HEK293 (cell line): ENCODE data around the gene MYL6B.

Experiments used
- CTCF ChIA-PET: fragments of 350-600 bp; formaldehyde crosslinking; extraction: SDS; loops from one replicate; lab custom pipeline; 2021; ENCODE audit warnings: antibody characterized with exemption; lab: Yijun Ruan, JAX
- POLR2A ChIA-PET: fragments of 300-600 bp; formaldehyde crosslinking; extraction: SDS; loops from one replicate; lab custom pipeline; 2020; ENCODE audit warnings: antibody characterized with exemption, inconsistent platforms; lab: Yijun Ruan, JAX
- H3K27ac ChIP-seq: fragments of 200-500 bp; sonication (Bioruptor generic); 2 replicates; pipeline ENCODE4 v1.5.1; 2014; ENCODE audit warnings: low read depth, low read length, control low read depth, inconsistent platforms; ENCODE audit errors: extremely low read depth
- H3K36me3 ChIP-seq, 2 experiments: fragments of 200-500 bp in 1 of 2; sonication (Bioruptor generic) in 1 of 2; 1 replicate in 1 of 2; 2 replicates in 1 of 2; pipeline ENCODE4 v1.5.1; 2014 to 2017; ENCODE audit warnings: inconsistent platforms in 2 of 2, low read length in 2 of 2; ENCODE audit not compliant: control insufficient read depth in 2 of 2, insufficient read depth in 1 of 2
- H3K4me1 ChIP-seq: fragments of 200-500 bp; sonication (Bioruptor generic); 2 replicates; pipeline ENCODE4 v1.5.1; 2014; ENCODE audit warnings: mild to moderate bottlenecking, low read length, inconsistent platforms; ENCODE audit not compliant: control insufficient read depth, insufficient read depth
- H3K4me3 ChIP-seq: 2 replicates; pipeline ENCODE4 v1.5.1; 2011; ENCODE audit warnings: low read depth, mild to moderate bottlenecking, control low read depth, low read length, moderate library complexity
- H3K9me3 ChIP-seq: fragments of 200-500 bp; sonication (Bioruptor generic); 2 replicates; pipeline ENCODE4 v1.5.1; 2014; ENCODE audit warnings: low read depth, low read length, inconsistent platforms; ENCODE audit not compliant: control insufficient read depth, insufficient read depth
- GLIS1 ChIP-seq: fragments of 450-650 bp; formaldehyde crosslinking; IDR thresholded peaks from 2 replicates; pipeline ENCODE4 v1.5.1; 2016; ENCODE audit warnings: missing biosample characterization, missing genetic modification characterization
- HIC1 ChIP-seq: fragments of 450-650 bp; formaldehyde crosslinking; IDR thresholded peaks from 2 replicates; pipeline ENCODE4 v1.5.1; 2016; ENCODE audit warnings: missing biosample characterization, missing genetic modification characterization
- IKZF3 ChIP-seq: fragments of 450-650 bp; IDR thresholded peaks from 2 replicates; pipeline ENCODE4 v1.5.0; 2018; ENCODE audit warnings: missing biosample characterization, mild to moderate bottlenecking, missing genetic modification characterization, moderate library complexity
- KLF10 ChIP-seq: fragments of 450-650 bp; IDR thresholded peaks from 2 replicates; pipeline ENCODE4 v1.5.1; 2018; ENCODE audit warnings: missing biosample characterization, mild to moderate bottlenecking, missing genetic modification characterization
- KLF8 ChIP-seq: fragments of 450-650 bp; formaldehyde crosslinking; IDR thresholded peaks from 2 replicates; pipeline ENCODE4 v1.5.1; 2016; ENCODE audit warnings: missing biosample characterization, missing genetic modification characterization
- PRDM1 ChIP-seq: fragments of 450-650 bp; formaldehyde crosslinking; IDR thresholded peaks from 2 replicates; pipeline ENCODE4; 2016; ENCODE audit warnings: missing biosample characterization, missing genetic modification characterization
- ZBTB20 ChIP-seq: fragments of 450-650 bp; formaldehyde crosslinking; IDR thresholded peaks from 2 replicates; pipeline ENCODE4 v1.5.1; 2016; ENCODE audit warnings: missing biosample characterization, missing genetic modification characterization
- ZFP41 ChIP-seq: fragments of 450-650 bp; formaldehyde crosslinking; IDR thresholded peaks from 2 replicates; pipeline ENCODE4 v1.5.1; 2016; ENCODE audit warnings: missing biosample characterization, missing genetic modification characterization, borderline replicate concordance
- ZFP69B ChIP-seq: fragments of 450-650 bp; formaldehyde crosslinking; IDR thresholded peaks from 2 replicates; pipeline ENCODE4 v1.5.1; 2016; ENCODE audit warnings: missing biosample characterization, missing genetic modification characterization
- ZNF10 ChIP-seq: fragments of 450-650 bp; formaldehyde crosslinking; IDR thresholded peaks from 2 replicates; pipeline ENCODE4 v1.5.1; 2017; ENCODE audit warnings: missing biosample characterization, missing genetic modification characterization
- ZNF155 ChIP-seq: fragments of 450-650 bp; formaldehyde crosslinking; IDR thresholded peaks from 2 replicates; pipeline ENCODE4 v1.5.1; 2016; ENCODE audit warnings: missing biosample characterization, missing genetic modification characterization
- ZNF157 ChIP-seq: fragments of 450-650 bp; formaldehyde crosslinking; IDR thresholded peaks from 2 replicates; pipeline ENCODE4 v1.5.1; 2016; ENCODE audit warnings: missing biosample characterization, missing genetic modification characterization
- ZNF302 ChIP-seq: fragments of 450-650 bp; formaldehyde crosslinking; IDR thresholded peaks from 2 replicates; pipeline ENCODE4 v1.5.1; 2016; ENCODE audit warnings: missing biosample characterization, missing genetic modification characterization, low read depth
- ZNF560 ChIP-seq: fragments of 450-650 bp; formaldehyde crosslinking; IDR thresholded peaks from 2 replicates; pipeline ENCODE4 v1.5.1; 2017; ENCODE audit warnings: missing biosample characterization, missing genetic modification characterization, borderline replicate concordance
- ZNF600 ChIP-seq: fragments of 450-650 bp; formaldehyde crosslinking; IDR thresholded peaks from 2 replicates; pipeline ENCODE4 v1.5.1; 2016; ENCODE audit warnings: missing biosample characterization, missing genetic modification characterization
- ZNF639 ChIP-seq: fragments of 450-650 bp; formaldehyde crosslinking; IDR thresholded peaks from 2 replicates; pipeline ENCODE4 v1.5.1; 2016; ENCODE audit warnings: missing biosample characterization, missing genetic modification characterization
- ZNF654 ChIP-seq: fragments of 450-650 bp; formaldehyde crosslinking; IDR thresholded peaks from 2 replicates; pipeline ENCODE4 v1.5.1; 2016; ENCODE audit warnings: low read depth, missing biosample characterization, missing genetic modification characterization
- ZNF677 ChIP-seq: fragments of 450-650 bp; IDR thresholded peaks from 2 replicates; pipeline ENCODE4 v1.5.0; 2018; ENCODE audit warnings: missing biosample characterization, mild to moderate bottlenecking, missing genetic modification characterization, moderate library complexity
- TF ChIP-seq, protein P1 (sequence below): fragments of 450-650 bp; formaldehyde crosslinking; IDR thresholded peaks from 2 replicates; pipeline ENCODE4 v1.5.1; 2017; ENCODE audit warnings: missing biosample characterization, missing genetic modification characterization
- TF ChIP-seq, protein P2 (sequence below): fragments of 450-650 bp; formaldehyde crosslinking; IDR thresholded peaks from 2 replicates; pipeline ENCODE4 v1.5.1; 2016; ENCODE audit warnings: missing biosample characterization, missing genetic modification characterization
- TF ChIP-seq, protein P3 (sequence below): fragments of 450-650 bp; formaldehyde crosslinking; IDR thresholded peaks from 2 replicates; pipeline ENCODE4 v1.5.1; 2017; ENCODE audit warnings: missing biosample characterization, missing genetic modification characterization

MYL6B gene

DNA sequence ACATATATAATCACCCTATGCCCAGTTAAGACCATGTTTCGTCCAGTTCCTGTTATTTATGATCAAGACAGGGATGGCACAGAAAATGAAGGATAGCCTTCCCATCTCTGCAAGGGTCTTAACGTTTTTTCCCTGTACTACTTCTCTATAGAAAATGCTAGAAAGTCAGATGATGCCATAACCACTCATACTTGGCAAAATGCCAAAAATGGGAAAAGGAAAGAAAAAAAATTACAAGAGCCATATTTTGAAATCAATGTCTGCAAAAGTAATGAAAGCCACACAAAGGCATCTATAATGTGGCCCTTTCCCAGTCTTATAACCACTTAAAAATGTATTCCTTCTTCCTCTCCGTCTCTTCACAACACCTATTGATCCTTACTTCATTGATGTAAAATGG, 1.8 kb upstream of the MYL6B start (continued):
- TF ChIP-seq IKZF3 (tag by site-specific recombination) (peak; percentile 54; the same call in 1 of the 2 replicates), KLF10 (tag by site-specific recombination) (peak; percentile 86), ZNF560 (no peak)
- TF ChIP-seq, protein P1, sequence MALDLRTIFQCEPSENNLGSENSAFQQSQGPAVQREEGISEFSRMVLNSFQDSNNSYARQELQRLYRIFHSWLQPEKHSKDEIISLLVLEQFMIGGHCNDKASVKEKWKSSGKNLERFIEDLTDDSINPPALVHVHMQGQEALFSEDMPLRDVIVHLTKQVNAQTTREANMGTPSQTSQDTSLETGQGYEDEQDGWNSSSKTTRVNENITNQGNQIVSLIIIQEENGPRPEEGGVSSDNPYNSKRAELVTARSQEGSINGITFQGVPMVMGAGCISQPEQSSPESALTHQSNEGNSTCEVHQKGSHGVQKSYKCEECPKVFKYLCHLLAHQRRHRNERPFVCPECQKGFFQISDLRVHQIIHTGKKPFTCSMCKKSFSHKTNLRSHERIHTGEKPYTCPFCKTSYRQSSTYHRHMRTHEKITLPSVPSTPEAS, result no peak

DNA sequence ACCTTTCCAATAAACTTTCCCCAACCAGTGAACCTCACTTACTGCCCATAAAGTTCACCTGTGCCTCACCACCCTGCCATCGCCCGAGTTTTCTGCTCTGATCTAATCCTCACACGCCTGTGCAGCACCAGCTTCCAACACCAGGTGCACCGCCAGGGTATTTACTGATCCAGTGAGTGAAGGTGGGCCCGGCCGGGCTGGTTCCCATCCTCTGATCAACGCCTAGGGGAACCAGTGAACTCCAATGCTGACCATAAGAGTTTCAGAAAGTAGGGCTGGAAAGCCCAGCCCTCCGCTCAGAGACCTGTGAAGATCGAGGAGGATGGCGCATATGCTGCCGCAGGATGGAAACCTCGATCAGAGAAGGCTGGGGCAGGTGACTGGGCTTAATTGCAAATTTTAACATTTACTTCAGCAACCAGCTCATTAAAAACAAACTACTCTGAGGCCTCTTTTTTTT, 685 bp upstream of the MYL6B start:
- ChIA-PET POLR2A (interaction anchor here (0.8 to 1.8 kb wide), 4 partner anchors 10 to 70 kb away, joined by 3 to 18 read pairs (median 4); partner anchors contain the start of genes ESYT1, RNF41 and ZC3H10), CTCF (interaction anchor here (0.6 to 1.0 kb wide), 4 partner anchors 12 to 43 kb away, joined by 3 to 6 read pairs (median 3); no protein-coding TSS in a partner anchor)
- Histone ChIP-seq H3K9me3 (no peaks in the 10 kb centered on the region), H3K27ac (peak overlapping the region; percentile 74), H3K36me3 (peaks cover 4 to 21% of the 10 kb centered on the region in 2 experiments), H3K4me1 (peaks cover 1% of the 10 kb centered on the region), H3K4me3 (peak overlapping the region; percentile 46)
- TF ChIP-seq ZNF600 (tag by site-specific recombination), result peak; percentile 62
- TF ChIP-seq ZBTB20 (tag by site-specific recombination), result 0 out of 2 replicates have a peak, but pooled peaks have one; percentile 14
- TF ChIP-seq, protein P2, sequence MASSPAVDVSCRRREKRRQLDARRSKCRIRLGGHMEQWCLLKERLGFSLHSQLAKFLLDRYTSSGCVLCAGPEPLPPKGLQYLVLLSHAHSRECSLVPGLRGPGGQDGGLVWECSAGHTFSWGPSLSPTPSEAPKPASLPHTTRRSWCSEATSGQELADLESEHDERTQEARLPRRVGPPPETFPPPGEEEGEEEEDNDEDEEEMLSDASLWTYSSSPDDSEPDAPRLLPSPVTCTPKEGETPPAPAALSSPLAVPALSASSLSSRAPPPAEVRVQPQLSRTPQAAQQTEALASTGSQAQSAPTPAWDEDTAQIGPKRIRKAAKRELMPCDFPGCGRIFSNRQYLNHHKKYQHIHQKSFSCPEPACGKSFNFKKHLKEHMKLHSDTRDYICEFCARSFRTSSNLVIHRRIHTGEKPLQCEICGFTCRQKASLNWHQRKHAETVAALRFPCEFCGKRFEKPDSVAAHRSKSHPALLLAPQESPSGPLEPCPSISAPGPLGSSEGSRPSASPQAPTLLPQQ (tag by site-specific recombination), result peak; percentile 95
- peak; percentile 20; the same call in 1 of the 2 replicates for TF ChIP-seq HIC1
- no peak for TF ChIP-seq ZNF157 (tag by site-specific recombination)
- TF ChIP-seq ZNF10 (tag by site-specific recombination), result peak; percentile 63; the same call in 1 of the 2 replicates
- TF ChIP-seq PRDM1, result peak; percentile 95
- TF ChIP-seq ZNF654, result 0 out of 2 replicates have a peak, but pooled peaks have one; percentile 2
- TF ChIP-seq ZFP69B (tag by site-specific recombination), result peak; percentile 92
- no peak for TF ChIP-seq ZNF677 (tag by site-specific recombination)

GRCh38 chr12:56152756-56153677, 630 bp downstream of the MYL6B start:
- POLR2A ChIA-PET, result interaction anchor here (1.8 kb wide), 1 partner anchor 25 kb away, joined by 18 read pairs; the partner anchor contains the start of gene ESYT1
- TF ChIP-seq ZNF639 (tag by site-specific recombination), result 0 out of 2 replicates have a peak, but pooled peaks have one; percentile 5
- no peak for TF ChIP-seq ZNF302 (tag by site-specific recombination)
- TF ChIP-seq KLF8 (tag by site-specific recombination), result no peak
- TF ChIP-seq ZFP41 (tag by site-specific recombination), result no peak
- TF ChIP-seq, protein P3, sequence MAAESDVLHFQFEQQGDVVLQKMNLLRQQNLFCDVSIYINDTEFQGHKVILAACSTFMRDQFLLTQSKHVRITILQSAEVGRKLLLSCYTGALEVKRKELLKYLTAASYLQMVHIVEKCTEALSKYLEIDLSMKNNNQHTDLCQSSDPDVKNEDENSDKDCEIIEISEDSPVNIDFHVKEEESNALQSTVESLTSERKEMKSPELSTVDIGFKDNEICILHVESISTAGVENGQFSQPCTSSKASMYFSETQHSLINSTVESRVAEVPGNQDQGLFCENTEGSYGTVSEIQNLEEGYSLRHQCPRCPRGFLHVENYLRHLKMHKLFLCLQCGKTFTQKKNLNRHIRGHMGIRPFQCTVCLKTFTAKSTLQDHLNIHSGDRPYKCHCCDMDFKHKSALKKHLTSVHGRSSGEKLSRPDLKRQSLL (tag by site-specific recombination), result no peak
- TF ChIP-seq GLIS1, result peak; percentile 44; the same call in 1 of the 2 replicates
- TF ChIP-seq PRDM1, result no peak
- no peak for TF ChIP-seq ZNF10 (tag by site-specific recombination)
- no peak for TF ChIP-seq ZNF155 (tag by site-specific recombination)

More at GRCh38 chr12:56152756-56153677, 630 bp downstream of the MYL6B start:
- Histone ChIP-seq H3K9me3 (no peaks in the 10 kb centered on the region), H3K27ac (peak overlapping the region; percentile 32; the same call in 1 of the 2 replicates), H3K4me3 (peak overlapping the region; percentile 46), H3K36me3 (peaks cover 4 to 21% of the 10 kb centered on the region in 2 experiments), H3K4me1 (no peaks in the 10 kb centered on the region; the same call in 1 of the 2 replicates)
- CTCF ChIA-PET, result no interaction called here
